ENCODE measurements around the gene ILF3. TPM values are rescaled to one million over a fixed set of nuclear protein-coding genes. Genes with fewer than 3 reads are reported as not detected.

ILF3 gene
- total RNA-seq, 2 experiments from 2014 or later, result 308 to 553 TPM

GRCh38 chr19:10621966-10622365, 32.2 kb upstream of the ILF3 start:
- CTCF ChIA-PET (ENCODE audit: unreplicated experiment), result no interaction called here
- H2AFZ ChIP-seq (ENCODE audit: low read length), result no peak overlapping the region
- no peak overlapping the region for H3K4me2 ChIP-seq (ENCODE audit: low read length)
- no peak overlapping the region for H3K4me3 ChIP-seq (ENCODE audit: low read depth, low read length, poor library complexity, severe bottlenecking)
- TF ChIP-seq, protein P1, sequence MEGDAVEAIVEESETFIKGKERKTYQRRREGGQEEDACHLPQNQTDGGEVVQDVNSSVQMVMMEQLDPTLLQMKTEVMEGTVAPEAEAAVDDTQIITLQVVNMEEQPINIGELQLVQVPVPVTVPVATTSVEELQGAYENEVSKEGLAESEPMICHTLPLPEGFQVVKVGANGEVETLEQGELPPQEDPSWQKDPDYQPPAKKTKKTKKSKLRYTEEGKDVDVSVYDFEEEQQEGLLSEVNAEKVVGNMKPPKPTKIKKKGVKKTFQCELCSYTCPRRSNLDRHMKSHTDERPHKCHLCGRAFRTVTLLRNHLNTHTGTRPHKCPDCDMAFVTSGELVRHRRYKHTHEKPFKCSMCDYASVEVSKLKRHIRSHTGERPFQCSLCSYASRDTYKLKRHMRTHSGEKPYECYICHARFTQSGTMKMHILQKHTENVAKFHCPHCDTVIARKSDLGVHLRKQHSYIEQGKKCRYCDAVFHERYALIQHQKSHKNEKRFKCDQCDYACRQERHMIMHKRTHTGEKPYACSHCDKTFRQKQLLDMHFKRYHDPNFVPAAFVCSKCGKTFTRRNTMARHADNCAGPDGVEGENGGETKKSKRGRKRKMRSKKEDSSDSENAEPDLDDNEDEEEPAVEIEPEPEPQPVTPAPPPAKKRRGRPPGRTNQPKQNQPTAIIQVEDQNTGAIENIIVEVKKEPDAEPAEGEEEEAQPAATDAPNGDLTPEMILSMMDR (conservative IDR thresholded peaks at IDR 0.05; ENCODE audit: low read length), result no peak
- no peak for TF ChIP-seq EZH2phosphoT487 (IDR thresholded peaks at IDR 0.05; ENCODE audit: borderline replicate concordance, low read depth, low read length)
- DNase-seq (ENCODE audit: low spot score), result no peak
- peaks cover 75% of the 10 kb centered on the region for H3K36me3 ChIP-seq (ENCODE audit: insufficient read depth, low read length)
- H3K9me2 ChIP-seq (ENCODE audit: insufficient read depth, low read length), result no peaks in the 10 kb centered on the region
- no TSS peak for BruUV-seq (replicated peaks)
- H4K20me1 ChIP-seq (ENCODE audit: insufficient read depth, low read length), result no peaks in the 10 kb centered on the region
- intact Hi-C loops (cut with micrococcal nuclease; ENCODE audit: unreplicated experiment), result no loop called here
- no peaks in the 10 kb centered on the region for H3K4me1 ChIP-seq (ENCODE audit: insufficient read depth, low read length, poor library complexity, severe bottlenecking)
- H3K27ac ChIP-seq (ENCODE audit: low read depth, low read length, poor library complexity, severe bottlenecking), result no peak overlapping the region
- POLR2A ChIA-PET, result no interaction called here
- no peaks in the 10 kb centered on the region for H3K9me3 ChIP-seq (ENCODE audit: low read length)
- H3K79me2 ChIP-seq (ENCODE audit: insufficient read depth, low read depth, low read length), result peaks cover 72% of the 10 kb centered on the region

DNA sequence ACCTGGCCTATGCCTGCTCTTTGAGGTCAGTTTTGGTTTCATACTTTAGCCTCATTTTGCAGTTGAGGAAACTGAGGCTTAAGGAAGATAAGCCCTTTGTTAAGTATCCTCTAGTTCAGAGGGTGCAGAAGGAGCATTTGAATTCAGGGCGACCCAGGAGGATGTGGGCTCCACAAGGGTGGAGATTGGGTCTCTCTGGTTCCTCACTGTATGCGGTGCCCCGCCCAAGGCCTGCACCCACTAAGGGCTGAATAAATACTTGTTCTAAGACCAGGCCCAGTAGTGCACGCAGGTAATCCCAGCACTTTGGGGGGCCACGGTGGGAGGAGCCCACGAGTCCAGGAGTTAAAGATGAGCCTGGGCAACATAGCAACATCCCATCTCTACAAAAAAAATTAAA, 29.6 kb upstream of the ILF3 start:
- H3K9me3 ChIP-seq (ENCODE audit: low read length), result no peaks in the 10 kb centered on the region
- no TSS peak for BruUV-seq (replicated peaks)
- POLR2A ChIA-PET, result interaction anchor here (0.6 kb wide), 1 partner anchor 9 kb away, joined by 3 read pairs; no protein-coding TSS in a partner anchor
- H3K27ac ChIP-seq (ENCODE audit: low read depth, low read length, poor library complexity, severe bottlenecking), result no peak overlapping the region
- intact Hi-C loops (cut with micrococcal nuclease; ENCODE audit: unreplicated experiment), result no loop called here
- no peak for TF ChIP-seq EZH2phosphoT487 (IDR thresholded peaks at IDR 0.05; ENCODE audit: borderline replicate concordance, low read depth, low read length)
- TF ChIP-seq, protein P1 (conservative IDR thresholded peaks at IDR 0.05; ENCODE audit: low read length), result no peak
- H3K4me3 ChIP-seq (ENCODE audit: low read depth, low read length, poor library complexity, severe bottlenecking), result no peak overlapping the region
- no peaks in the 10 kb centered on the region for H3K9me2 ChIP-seq (ENCODE audit: insufficient read depth, low read length)
- no peak overlapping the region for H2AFZ ChIP-seq (ENCODE audit: low read length)
- H3K36me3 ChIP-seq (ENCODE audit: insufficient read depth, low read length), result peaks cover 73% of the 10 kb centered on the region
- H3K4me1 ChIP-seq (ENCODE audit: insufficient read depth, low read length, poor library complexity, severe bottlenecking), result no peaks in the 10 kb centered on the region
- no peak overlapping the region for H3K4me2 ChIP-seq (ENCODE audit: low read length)
- CTCF ChIA-PET (ENCODE audit: unreplicated experiment), result no interaction called here
- no peak for DNase-seq (ENCODE audit: low spot score)
- peaks cover 51% of the 10 kb centered on the region for H3K79me2 ChIP-seq (ENCODE audit: insufficient read depth, low read depth, low read length)
- no peaks in the 10 kb centered on the region for H4K20me1 ChIP-seq (ENCODE audit: insufficient read depth, low read length)

- Histone ChIP-seq H4K20me1 (ENCODE audit: insufficient read depth, low read length) (no peaks in the 10 kb centered on the region), H3K4me3 (ENCODE audit: low read depth, low read length, poor library complexity, severe bottlenecking) (no peak within 1 kb of the TSS), H3K27ac (ENCODE audit: low read depth, low read length, poor library complexity, severe bottlenecking) (no peak within 1 kb of the TSS), H3K9me3 (ENCODE audit: low read length) (no peaks in the 10 kb centered on the region), H3K4me2 (ENCODE audit: low read length) (no peak within 1 kb of the TSS), H3K36me3 (ENCODE audit: insufficient read depth, low read length) (peaks cover 72% of the 10 kb centered on the region), H3K4me1 (ENCODE audit: insufficient read depth, low read length, poor library complexity, severe bottlenecking) (no peaks in the 10 kb centered on the region), H2AFZ (ENCODE audit: low read length) (no peak within 1 kb of the TSS), H3K9me2 (ENCODE audit: insufficient read depth, low read length) (no peaks in the 10 kb centered on the region), H3K79me2 (ENCODE audit: insufficient read depth, low read depth, low read length) (peaks cover 45% of the 10 kb centered on the region)
- ChIA-PET POLR2A (interaction anchor here (0.6 kb wide), 1 partner anchor 9 kb away, joined by 3 read pairs; no protein-coding TSS in a partner anchor), CTCF (ENCODE audit: unreplicated experiment) (no interaction called here)
- TF ChIP-seq, protein P1 (conservative IDR thresholded peaks at IDR 0.05; ENCODE audit: low read length), result no peak
- no peak for TF ChIP-seq EZH2phosphoT487 (IDR thresholded peaks at IDR 0.05; ENCODE audit: borderline replicate concordance, low read depth, low read length)
- intact Hi-C loops (cut with micrococcal nuclease; ENCODE audit: unreplicated experiment), result no loop called here
- BruUV-seq (replicated peaks), result no TSS peak
- DNase-seq (ENCODE audit: low spot score), result no peak
These were observed 29.0 kb upstream of the ILF3 start, which contains the start of gene SLC44A2 for GRCh38 chr19:10625003-10625761. TSS of gene SLC44A2 (plus strand) at chr19:10625553. CDS start at chr19:10625634, 81 bp downstream.

All from OCI-LY7 (cell line).